Esophagus squamous epithelium (tissue), 4 donors: ENCODE measurements around the gene COX4I1.

Experiments
- CTCF ChIP-seq, 6 experiments: fragments of 450-650 bp in 4 of 6; fragments of 200-600 bp in 2 of 6; sonication (generic) in 2 of 6; IDR thresholded peaks; one replicate each; pipeline ENCODE4 v1.5.1; 2016 to 2019; ENCODE audit warnings: antibody characterized with exemption in 6 of 6, mild to moderate bottlenecking in 4 of 6, moderate library complexity in 4 of 6
- POLR2A ChIP-seq, 4 donors: fragments of 450-650 bp; IDR thresholded peaks; one replicate each; pipeline ENCODE4 v1.6.1; 2017; ENCODE audit warnings: antibody characterized with exemption in 4 of 4, mild to moderate bottlenecking in 4 of 4, moderate library complexity in 3 of 4

GRCh38 chr16:85782451-85782850 is 17.0 kb upstream of the COX4I1 start:
- no peak for TF ChIP-seq CTCF (IDR thresholded peaks at IDR 0.05)
- no peak for TF ChIP-seq POLR2A (IDR thresholded peaks at IDR 0.05)
